ENCODE data around the gene FOLR2.

- TF ChIP-seq, protein P1, sequence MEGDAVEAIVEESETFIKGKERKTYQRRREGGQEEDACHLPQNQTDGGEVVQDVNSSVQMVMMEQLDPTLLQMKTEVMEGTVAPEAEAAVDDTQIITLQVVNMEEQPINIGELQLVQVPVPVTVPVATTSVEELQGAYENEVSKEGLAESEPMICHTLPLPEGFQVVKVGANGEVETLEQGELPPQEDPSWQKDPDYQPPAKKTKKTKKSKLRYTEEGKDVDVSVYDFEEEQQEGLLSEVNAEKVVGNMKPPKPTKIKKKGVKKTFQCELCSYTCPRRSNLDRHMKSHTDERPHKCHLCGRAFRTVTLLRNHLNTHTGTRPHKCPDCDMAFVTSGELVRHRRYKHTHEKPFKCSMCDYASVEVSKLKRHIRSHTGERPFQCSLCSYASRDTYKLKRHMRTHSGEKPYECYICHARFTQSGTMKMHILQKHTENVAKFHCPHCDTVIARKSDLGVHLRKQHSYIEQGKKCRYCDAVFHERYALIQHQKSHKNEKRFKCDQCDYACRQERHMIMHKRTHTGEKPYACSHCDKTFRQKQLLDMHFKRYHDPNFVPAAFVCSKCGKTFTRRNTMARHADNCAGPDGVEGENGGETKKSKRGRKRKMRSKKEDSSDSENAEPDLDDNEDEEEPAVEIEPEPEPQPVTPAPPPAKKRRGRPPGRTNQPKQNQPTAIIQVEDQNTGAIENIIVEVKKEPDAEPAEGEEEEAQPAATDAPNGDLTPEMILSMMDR (IDR thresholded peaks at IDR 0.05), result no peak
- no peak for TF ChIP-seq FOXJ3 (CRISPR knock-in tag; IDR thresholded peaks at IDR 0.05)
Measured at GRCh38 chr11:72242141-72242540, 25.5 kb downstream of the FOLR2 start.

All from SK-N-SH (cell line).